GM12865 (cell line): ENCODE data around the gene PRKAB2.
"Not testable (repeated sequence)": the region's sequence is repeated elsewhere in the genome, so short reads cannot be mapped to it uniquely, and the experiment has no call there.

Source experiments
- DNase-seq: peaks from one replicate; pipeline ENCODE4 v3.0.0; 2010; ENCODE audit warnings: low read depth
- H3K4me3 ChIP-seq: 2 replicates; pipeline ENCODE4 v1.5.1; 2011; ENCODE audit warnings: mild to moderate bottlenecking, low read depth, low read length, control low read depth
- CTCF ChIP-seq: IDR thresholded peaks from 2 replicates; pipeline ENCODE4 v1.5.1; 2011; ENCODE audit warnings: low read length, control low read depth, low read depth, inconsistent platforms; ENCODE audit not compliant: insufficient read depth; ENCODE audit errors: missing control alignments

The PRKAB2 gene

GRCh38 chr1:147163019-147163418 lies 9.3 kb downstream of the PRKAB2 start:
- no peak for DNase-seq
- H3K4me3 ChIP-seq: no peak overlapping the region
- TF ChIP-seq CTCF: no peak

- no peak for TF ChIP-seq CTCF
- no peak overlapping the region for H3K4me3 ChIP-seq
- DNase-seq: no peak
These were observed 10.2 kb downstream of the PRKAB2 start for GRCh38 chr1:147162093-147162492.

- DNase-seq, H3K4me3 ChIP-seq: not testable (repeated sequence)
These were observed 15.2 kb downstream of the PRKAB2 start for GRCh38 chr1:147157116-147157515.

- no peak overlapping the region for H3K4me3 ChIP-seq
- no peak for TF ChIP-seq CTCF
- DNase-seq: no peak
These were observed 15.6 kb downstream of the PRKAB2 start for GRCh38 chr1:147156642-147157041.

DNA sequence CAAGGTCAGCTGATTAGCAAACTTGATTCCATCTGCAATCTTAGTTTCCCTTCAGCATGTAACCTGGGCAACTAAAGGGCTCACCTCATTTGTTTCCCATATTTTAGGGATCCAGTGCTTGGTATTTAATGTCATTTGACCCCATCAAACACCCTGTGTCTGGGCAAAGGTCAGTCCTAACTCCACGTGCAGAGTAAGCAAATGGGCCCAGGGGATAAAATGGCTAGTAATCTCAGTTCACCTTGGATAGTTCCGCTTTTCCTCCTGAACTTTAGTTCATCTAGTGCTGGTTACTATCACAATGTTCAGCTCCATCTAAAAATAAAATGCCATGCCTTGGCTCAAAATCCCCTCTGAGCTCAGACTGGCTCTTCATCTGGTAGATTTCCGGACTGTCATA lies 19.5 kb downstream of the PRKAB2 start:
- no peak for DNase-seq
- TF ChIP-seq CTCF: no peak
- no peak overlapping the region for H3K4me3 ChIP-seq

DNA sequence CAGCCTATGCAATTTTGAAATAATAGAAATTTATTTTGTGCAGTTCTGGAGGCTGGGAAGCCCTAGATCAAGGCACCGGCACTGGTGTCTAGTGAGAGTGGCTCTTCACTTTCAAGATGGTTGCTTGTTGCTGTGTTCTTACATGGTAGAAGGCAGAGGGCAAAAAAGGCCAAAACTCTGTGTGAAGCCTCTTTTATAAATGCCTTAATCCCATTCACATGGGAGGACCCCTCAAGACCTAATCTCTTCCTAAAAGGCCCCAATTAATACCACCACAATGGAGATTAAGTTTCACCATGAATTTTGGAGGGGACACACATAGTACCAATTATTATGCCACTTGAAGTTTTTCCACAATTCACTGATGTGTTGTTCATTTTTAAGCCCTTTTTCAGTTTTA lies 21.0 kb downstream of the PRKAB2 start:
- TF ChIP-seq CTCF: no peak
- no peak for DNase-seq
- no peak overlapping the region for H3K4me3 ChIP-seq

- no peak overlapping the region for H3K4me3 ChIP-seq
These were observed 29.4 kb downstream of the PRKAB2 start for GRCh38 chr1:147142886-147143285.

GRCh38 chr1:147130721-147131120 lies 41.5 kb downstream of the PRKAB2 start:
- H3K4me3 ChIP-seq, DNase-seq: not testable (repeated sequence)

More at GRCh38 chr1:147142886-147143285, 29.4 kb downstream of the PRKAB2 start:
- TF ChIP-seq CTCF: no peak
- no peak for DNase-seq
